Measurements from ENCODE around the gene SAMD3.
"Not testable (repeated sequence)": the region's sequence is repeated elsewhere in the genome, so short reads cannot be mapped to it uniquely, and the experiment has no call there.

Gene SAMD3

GRCh38 chr6:130150906-130151305, 71.8 kb downstream of the SAMD3 start:
- in situ Hi-C loops (cut with HindIII; ENCODE audit: low sequenced_read_pairs): no loop called here
- no peak for DNase-seq (ENCODE audit: low read depth, low spot score)
- H3K4me3 ChIP-seq (ENCODE audit: low read depth, low read length): no peak overlapping the region
- TF ChIP-seq CTCF (IDR thresholded peaks at IDR 0.05; ENCODE audit: low read depth, low read length): no peak

GRCh38 chr6:130149016-130149415, 73.7 kb downstream of the SAMD3 start:
- DNase-seq (ENCODE audit: low read depth, low spot score); in situ Hi-C loops (cut with HindIII; ENCODE audit: low sequenced_read_pairs); H3K4me3 ChIP-seq (ENCODE audit: low read depth, low read length): not testable (repeated sequence)

- in situ Hi-C loops (cut with HindIII; ENCODE audit: low sequenced_read_pairs): no loop called here
- H3K4me3 ChIP-seq (ENCODE audit: low read depth, low read length): no peak overlapping the region
- TF ChIP-seq CTCF (IDR thresholded peaks at IDR 0.05; ENCODE audit: low read depth, low read length): peak; percentile 23
- DNase-seq (ENCODE audit: low read depth, low spot score): no peak
Measured at GRCh38 chr6:130148181-130148580, 74.6 kb downstream of the SAMD3 start.

GRCh38 chr6:130147111-130147510, 75.6 kb downstream of the SAMD3 start:
- no peak for DNase-seq (ENCODE audit: low read depth, low spot score)
- TF ChIP-seq CTCF (IDR thresholded peaks at IDR 0.05; ENCODE audit: low read depth, low read length): no peak
- in situ Hi-C loops (cut with HindIII; ENCODE audit: low sequenced_read_pairs): no loop called here

GRCh38 chr6:130143709-130144108, 79.0 kb downstream of the SAMD3 start:
- peak; percentile 42 for DNase-seq (ENCODE audit: low read depth, low spot score)
- TF ChIP-seq CTCF (IDR thresholded peaks at IDR 0.05; ENCODE audit: low read depth, low read length): no peak
- in situ Hi-C loops (cut with HindIII; ENCODE audit: low sequenced_read_pairs): no loop called here
- no peak overlapping the region for H3K4me3 ChIP-seq (ENCODE audit: low read depth, low read length)

More at GRCh38 chr6:130147111-130147510, 75.6 kb downstream of the SAMD3 start:
- no peak overlapping the region for H3K4me3 ChIP-seq (ENCODE audit: low read depth, low read length)

GRCh38 chr6:130140084-130140483, 82.7 kb downstream of the SAMD3 start:
- no peak for DNase-seq (ENCODE audit: low read depth, low spot score)
- in situ Hi-C loops (cut with HindIII; ENCODE audit: low sequenced_read_pairs): no loop called here
- no peak overlapping the region for H3K4me3 ChIP-seq (ENCODE audit: low read depth, low read length)
- no peak for TF ChIP-seq CTCF (IDR thresholded peaks at IDR 0.05; ENCODE audit: low read depth, low read length)

- no peak for DNase-seq (ENCODE audit: low read depth, low spot score)
- H3K4me3 ChIP-seq (ENCODE audit: low read depth, low read length): no peak overlapping the region
- in situ Hi-C loops (cut with HindIII; ENCODE audit: low sequenced_read_pairs): no loop called here
- no peak for TF ChIP-seq CTCF (IDR thresholded peaks at IDR 0.05; ENCODE audit: low read depth, low read length)
Measured at GRCh38 chr6:130138909-130139242, 83.9 kb downstream of the SAMD3 start.
